ENCODE measurements around the gene MAST4. TPM values are rescaled to one million over a fixed set of nuclear protein-coding genes. Genes with fewer than 3 reads are reported as not detected.

MAST4 gene
- total RNA-seq, 4 donors from 2014 or later = 55.3 to 148 (median 110) TPM

GRCh38 chr5:66851306-66851705 is 255.1 kb downstream of the MAST4 start:
- intact Hi-C loops (cut with DNase I) = no loop called here
- no peak for TF ChIP-seq POLR2A (IDR thresholded peaks at IDR 0.05)
- no peak for TF ChIP-seq CTCF (IDR thresholded peaks at IDR 0.05)
- no peaks in the 10 kb centered on the region for H3K36me3 ChIP-seq
- H3K4me1 ChIP-seq = peaks cover 0 to 8% (median 0%) of the 10 kb centered on the region in 3 donors
- no peak overlapping the region for H3K27ac ChIP-seq
- H3K4me3 ChIP-seq = no peak overlapping the region
- no peaks in the 10 kb centered on the region for H3K27me3 ChIP-seq
- DNase-seq = no peak
- no peaks in the 10 kb centered on the region for H3K9me3 ChIP-seq
- WGBS, 2 donors = 34 to 35% methylated on average over 2 of the region's 2 CpGs

GRCh38 chr5:66854416-66854815 is 258.2 kb downstream of the MAST4 start:
- no peak for TF ChIP-seq POLR2A (IDR thresholded peaks at IDR 0.05)
- TF ChIP-seq CTCF (IDR thresholded peaks at IDR 0.05) = no peak
- Histone ChIP-seq H3K27me3 (no peaks in the 10 kb centered on the region), H3K4me3 (no peak overlapping the region), H3K4me1 (peaks cover 0 to 8% (median 0%) of the 10 kb centered on the region in 3 donors), H3K36me3 (no peaks in the 10 kb centered on the region), H3K9me3 (no peaks in the 10 kb centered on the region), H3K27ac (no peak overlapping the region)
- intact Hi-C loops (cut with DNase I) = no loop called here
- DNase-seq = no peak
- WGBS, 2 donors = 75 to 80% methylated on average over 3 to 4 of the region's 4 CpGs

- TF ChIP-seq CTCF (IDR thresholded peaks at IDR 0.05) (no peak), POLR2A (IDR thresholded peaks at IDR 0.05) (no peak)
- Histone ChIP-seq H3K36me3 (no peaks in the 10 kb centered on the region), H3K4me1 (peaks cover 0 to 8% (median 0%) of the 10 kb centered on the region in 3 donors), H3K27ac (no peak overlapping the region), H3K27me3 (no peaks in the 10 kb centered on the region), H3K4me3 (no peak overlapping the region), H3K9me3 (no peaks in the 10 kb centered on the region)
- DNase-seq = no peak
- intact Hi-C loops (cut with DNase I) = no loop called here
- no CpG with 5 or more reads among the region's 2 CpGs for WGBS, 2 donors
Observed at GRCh38 chr5:66856041-66856805, 260.0 kb downstream of the MAST4 start.

- no peak overlapping the region for H3K4me3 ChIP-seq
- H3K27me3 ChIP-seq = no peaks in the 10 kb centered on the region
- 88 to 90% methylated on average over 2 of the region's 2 CpGs for WGBS, 2 donors
- H3K27ac ChIP-seq = no peak overlapping the region
- H3K4me1 ChIP-seq = peaks cover 0 to 8% (median 0%) of the 10 kb centered on the region in 3 donors
- TF ChIP-seq CTCF (IDR thresholded peaks at IDR 0.05) (no peak), POLR2A (IDR thresholded peaks at IDR 0.05) (no peak)
- H3K9me3 ChIP-seq = no peaks in the 10 kb centered on the region
- intact Hi-C loops (cut with DNase I) = no loop called here
- no peaks in the 10 kb centered on the region for H3K36me3 ChIP-seq
- DNase-seq = no peak
Observed at GRCh38 chr5:66859526-66859925, 263.3 kb downstream of the MAST4 start.

- Histone ChIP-seq H3K27ac (no peak overlapping the region), H3K4me3 (peak overlapping the region in 1 of 4 donors; percentile 4), H3K9me3 (no peaks in the 10 kb centered on the region), H3K4me1 (peaks cover 0 to 8% (median 0%) of the 10 kb centered on the region in 3 donors), H3K27me3 (no peaks in the 10 kb centered on the region), H3K36me3 (no peaks in the 10 kb centered on the region)
- DNase-seq = no peak
- no peak for TF ChIP-seq POLR2A (IDR thresholded peaks at IDR 0.05)
- TF ChIP-seq CTCF (IDR thresholded peaks at IDR 0.05) = no peak
- 33 to 35% methylated on average over 7 of the region's 7 CpGs for WGBS, 2 donors
- intact Hi-C loops (cut with DNase I) = no loop called here
Observed at GRCh38 chr5:66860199-66860975, 264.2 kb downstream of the MAST4 start.

Data from esophagus squamous epithelium (tissue), 5 donors.